Muscle of leg (tissue), 11 donors: ENCODE data around the gene RAX2. TPM values are rescaled to one million over a fixed set of nuclear protein-coding genes. Genes with fewer than 3 reads are reported as not detected.

Experiments used
- DNase-seq: peaks from one replicate; pipeline ENCODE4 v3.0.0; 2013
- H3K27ac ChIP-seq: one replicate; pipeline ENCODE4 v1.5.1; 2013; ENCODE audit warnings: mild to moderate bottlenecking, low read length, control low read depth
- H3K27me3 ChIP-seq: one replicate; pipeline ENCODE4 v1.6.1; 2013; ENCODE audit warnings: low read length; ENCODE audit not compliant: control insufficient read depth, insufficient read depth
- H3K36me3 ChIP-seq: one replicate; pipeline ENCODE4 v1.6.1; 2013; ENCODE audit warnings: low read length; ENCODE audit not compliant: control insufficient read depth, insufficient read depth
- H3K4me1 ChIP-seq: one replicate; pipeline ENCODE4 v1.6.1; 2013; ENCODE audit warnings: low read length; ENCODE audit not compliant: control insufficient read depth, insufficient read depth
- H3K4me3 ChIP-seq: one replicate; pipeline ENCODE4 v1.5.1; 2013; ENCODE audit warnings: low read length, control low read depth
- H3K9me3 ChIP-seq: replicated peaks from 2 replicates; pipeline ENCODE4 v1.6.1; 2013; ENCODE audit warnings: low read depth, low read length; ENCODE audit not compliant: control insufficient read depth
- WGBS: methylation state at CpG from one replicate; pipeline ENCODE4 v1.1.5; 2013; ENCODE audit warnings: missing lambda C conversion rate; ENCODE audit not compliant: insufficient coverage; 5-methylcytosine and 5-hydroxymethylcytosine counted together
- polyA plus RNA-seq, 8 donors: library from polyadenylated mRNA; unstranded; fragments of 120-200 nt; gene quantifications; one replicate each; pipeline versions ENCODE4 v1.2.1 to v1.2.3, GENCODE V29; 2013; ENCODE audit warnings: inconsistent platforms in 1 of 8, low replicate concordance in 1 of 8; ENCODE audit not compliant: insufficient read length in 8 of 8, insufficient read depth in 1 of 8
- total RNA-seq: library from RNA; stranded (reverse); fragments of 120-200 nt; gene quantifications from one replicate; pipeline ENCODE4 v1.2.4, GENCODE V29; 2013

RAX2 gene
- total and polyA plus RNA-seq, 9 donors: 0.04 TPM; not detected in 8

- H3K4me3 ChIP-seq: peak overlapping the region; percentile 28
- H3K4me1 ChIP-seq: peaks cover 11% of the 10 kb centered on the region
- H3K9me3 ChIP-seq: peaks cover 4% of the 10 kb centered on the region
- H3K27me3 ChIP-seq: peaks cover 40% of the 10 kb centered on the region
- 0% methylated on average over 38 of the region's 46 CpGs for WGBS
- no peaks in the 10 kb centered on the region for H3K36me3 ChIP-seq
- DNase-seq: peak; percentile 62
- no peak overlapping the region for H3K27ac ChIP-seq
Measured at GRCh38 chr19:3801412-3802096, 29.5 kb upstream of the RAX2 start.

GRCh38 chr19:3800996-3801395 is 29.0 kb upstream of the RAX2 start:
- Histone ChIP-seq H3K27me3 (peaks cover 40% of the 10 kb centered on the region), H3K36me3 (no peaks in the 10 kb centered on the region), H3K4me1 (peaks cover 11% of the 10 kb centered on the region), H3K4me3 (peak overlapping the region; percentile 10), H3K27ac (no peak overlapping the region), H3K9me3 (peaks cover 7% of the 10 kb centered on the region)
- WGBS: 29% methylated on average over 21 of the region's 21 CpGs
- no peak for DNase-seq

- Histone ChIP-seq H3K4me1 (peaks cover 11% of the 10 kb centered on the region), H3K9me3 (peaks cover 7% of the 10 kb centered on the region), H3K27ac (no peak overlapping the region), H3K27me3 (peaks cover 33% of the 10 kb centered on the region), H3K4me3 (no peak overlapping the region), H3K36me3 (no peaks in the 10 kb centered on the region)
- 53% methylated on average over 4 of the region's 6 CpGs for WGBS
- no peak for DNase-seq
Measured at GRCh38 chr19:3798137-3798536, 26.1 kb upstream of the RAX2 start.

DNA sequence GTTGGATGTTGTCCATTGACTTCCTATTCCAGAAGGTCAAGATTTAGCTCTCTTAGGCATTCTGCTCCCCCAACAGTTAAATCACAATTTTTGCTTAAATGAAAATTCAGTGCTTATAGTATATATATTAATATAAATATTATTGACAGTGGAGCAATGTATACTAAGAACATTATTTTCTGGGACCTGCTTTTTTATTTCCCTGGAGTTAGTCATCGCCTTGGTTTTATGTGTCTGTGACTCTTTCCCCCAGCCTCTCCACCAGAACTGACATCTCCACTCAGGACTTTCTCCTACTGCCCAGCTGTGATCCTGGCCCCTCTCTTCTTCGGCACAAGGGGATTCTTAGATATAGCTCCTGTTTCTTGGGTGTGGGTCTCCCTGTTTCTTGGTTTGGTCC is 24.3 kb upstream of the RAX2 start:
- H3K4me1 ChIP-seq: peaks cover 5% of the 10 kb centered on the region
- peaks cover 17% of the 10 kb centered on the region for H3K27me3 ChIP-seq
- DNase-seq: no peak
- no CpG with 5 or more reads among the region's 2 CpGs for WGBS
- H3K9me3 ChIP-seq: peaks cover 7% of the 10 kb centered on the region
- H3K4me3 ChIP-seq: no peak overlapping the region
- H3K36me3 ChIP-seq: no peaks in the 10 kb centered on the region
- no peak overlapping the region for H3K27ac ChIP-seq

DNA sequence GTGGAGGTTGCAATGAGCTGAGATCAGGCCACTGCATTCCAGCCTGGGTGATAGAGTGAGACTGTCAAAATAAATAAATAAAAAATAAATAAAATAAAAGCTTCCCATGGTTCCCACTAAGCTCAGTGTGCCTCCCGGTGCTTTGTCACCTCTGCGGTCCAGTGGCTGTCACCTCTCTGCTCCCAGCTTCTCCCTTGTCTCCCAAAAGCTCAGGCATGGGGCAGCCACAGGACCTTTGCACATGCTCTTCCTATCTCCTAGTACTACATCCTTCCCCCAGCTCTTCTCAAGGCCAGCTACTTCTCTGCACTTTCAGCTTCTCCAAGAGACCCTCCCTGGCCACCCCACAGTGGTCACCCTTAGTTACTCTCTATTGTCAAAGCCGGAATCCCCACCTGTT is 21.8 kb upstream of the RAX2 start:
- H3K27ac ChIP-seq: no peak overlapping the region
- DNase-seq: no peak
- no peaks in the 10 kb centered on the region for H3K36me3 ChIP-seq
- H3K9me3 ChIP-seq: peaks cover 9% of the 10 kb centered on the region
- H3K4me3 ChIP-seq: no peak overlapping the region
- WGBS: 94% methylated on average over 2 of the region's 3 CpGs
- H3K27me3 ChIP-seq: peaks cover 2% of the 10 kb centered on the region
- no peaks in the 10 kb centered on the region for H3K4me1 ChIP-seq

- peaks cover 3% of the 10 kb centered on the region for H3K27me3 ChIP-seq
- no peaks in the 10 kb centered on the region for H3K36me3 ChIP-seq
- H3K9me3 ChIP-seq: peaks cover 9% of the 10 kb centered on the region
- WGBS: no CpG with 5 or more reads among the region's 3 CpGs
- no peak for DNase-seq
- H3K4me1 ChIP-seq: no peaks in the 10 kb centered on the region
- H3K4me3 ChIP-seq: no peak overlapping the region
- no peak overlapping the region for H3K27ac ChIP-seq
Measured at GRCh38 chr19:3792114-3792513, 20.1 kb upstream of the RAX2 start.

GRCh38 chr19:3790941-3791340 is 18.9 kb upstream of the RAX2 start:
- H3K9me3 ChIP-seq: peaks cover 2% of the 10 kb centered on the region
- WGBS: 80% methylated on average over 1 of the region's 7 CpGs
- no peak overlapping the region for H3K4me3 ChIP-seq
- no peak for DNase-seq
- H3K4me1 ChIP-seq: no peaks in the 10 kb centered on the region
- no peak overlapping the region for H3K27ac ChIP-seq
- peaks cover 13% of the 10 kb centered on the region for H3K27me3 ChIP-seq
- no peaks in the 10 kb centered on the region for H3K36me3 ChIP-seq

DNA sequence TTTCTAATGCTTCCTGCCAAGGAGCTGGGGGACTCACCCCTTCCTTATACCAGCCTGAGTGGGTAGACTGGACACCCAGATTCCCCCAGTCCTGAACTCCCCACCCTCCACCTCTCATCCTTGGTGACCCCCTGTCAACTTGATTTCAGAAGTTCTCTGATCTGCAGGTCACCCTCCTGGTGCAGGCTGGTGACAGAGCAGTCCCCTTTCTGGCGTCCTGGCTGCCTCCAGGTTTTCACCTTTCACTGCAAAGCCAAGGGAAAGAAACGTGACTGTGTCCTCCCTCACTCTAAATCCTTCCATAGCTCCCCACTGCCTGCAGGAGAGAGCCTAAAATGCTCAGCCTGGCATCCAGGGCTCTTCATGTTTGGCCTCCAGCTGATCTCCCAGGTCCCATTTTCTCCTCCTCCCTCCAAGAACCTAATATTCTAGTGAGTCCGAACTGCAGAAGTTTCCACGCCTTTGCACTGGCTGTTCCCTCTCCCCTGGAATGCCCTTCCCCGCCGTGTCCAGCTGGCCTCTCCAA is 18.2 kb upstream of the RAX2 start:
- Histone ChIP-seq H3K27ac (no peak overlapping the region), H3K27me3 (peaks cover 19% of the 10 kb centered on the region), H3K4me1 (peaks cover 4% of the 10 kb centered on the region), H3K4me3 (no peak overlapping the region), H3K36me3 (no peaks in the 10 kb centered on the region), H3K9me3 (peaks cover 2% of the 10 kb centered on the region)
- DNase-seq: no peak
- 55% methylated on average over 6 of the region's 6 CpGs for WGBS

GRCh38 chr19:3788996-3789778 is 17.2 kb upstream of the RAX2 start:
- peaks cover 2% of the 10 kb centered on the region for H3K9me3 ChIP-seq
- no peak overlapping the region for H3K4me3 ChIP-seq
- H3K27ac ChIP-seq: no peak overlapping the region
- H3K27me3 ChIP-seq: peaks cover 30% of the 10 kb centered on the region
- peaks cover 4% of the 10 kb centered on the region for H3K4me1 ChIP-seq
- no peaks in the 10 kb centered on the region for H3K36me3 ChIP-seq
- 40% methylated on average over 9 of the region's 16 CpGs for WGBS
- DNase-seq: no peak
